Heart left ventricle (tissue), 16 donors: ENCODE measurements around the gene CDH23. TPM values are rescaled to one million over a fixed set of nuclear protein-coding genes. Genes with fewer than 3 reads are reported as not detected.

Source experiments
- ATAC-seq, 4 donors: fragments of 200-7000 bp; cut with Tn5 transposase; one replicate each; pipeline ENCODE4 v1.9.1; 2020 to 2022; ENCODE audit warnings: moderate library complexity in 4 of 4, mild to moderate bottlenecking in 3 of 4, moderate number of reproducible peaks in 1 of 4
- DNase-seq, 5 donors: peaks; one replicate each; pipeline ENCODE4 v3.0.0-alpha.2; 2020
- H3K27ac ChIP-seq, 12 donors: fragments of 200-600 bp; sonication (generic) in 4 of 12; one replicate each; pipeline versions ENCODE4 v1.5.0 to v1.8.0; 2016 to 2022; ENCODE audit warnings: mild to moderate bottlenecking in 2 of 12
- H3K27me3 ChIP-seq, 9 donors: fragments of 200-600 bp; sonication (generic) in 2 of 9; one replicate each; pipeline versions ENCODE4 v1.5.1 to v1.8.0; 2016 to 2022; ENCODE audit warnings: mild to moderate bottlenecking in 3 of 9
- H3K36me3 ChIP-seq, 9 donors: fragments of 200-600 bp; sonication (generic) in 2 of 9; one replicate each; pipeline versions ENCODE4 v1.5.0 to v1.8.0; 2018 to 2022; ENCODE audit warnings: mild to moderate bottlenecking in 2 of 9
- H3K4me1 ChIP-seq, 12 donors: fragments of 200-600 bp; sonication (generic) in 4 of 12; one replicate each; pipeline versions ENCODE4 v1.5.0 to v1.8.0; 2016 to 2022; ENCODE audit warnings: mild to moderate bottlenecking in 3 of 12
- H3K4me3 ChIP-seq, 12 donors: fragments of 200-600 bp; sonication (generic) in 4 of 12; one replicate each; pipeline versions ENCODE4 v1.5.0 to v1.8.0; 2017 to 2022; ENCODE audit warnings: mild to moderate bottlenecking in 9 of 12, moderate library complexity in 4 of 12
- H3K9me3 ChIP-seq, 12 donors: fragments of 200-600 bp; sonication (generic) in 4 of 12; one replicate each; pipeline versions ENCODE4 v1.5.0 to v1.8.0; 2016 to 2022; ENCODE audit warnings: mild to moderate bottlenecking in 1 of 12
- POLR2A ChIP-seq, 2 donors: fragments of 450-650 bp; IDR thresholded peaks; one replicate each; pipeline ENCODE4 v1.6.1; 2017; ENCODE audit warnings: antibody characterized with exemption in 2 of 2, mild to moderate bottlenecking in 2 of 2, moderate library complexity in 2 of 2
- WGBS, 4 donors: extraction: QIAGEN DNeasy Blood & Tissue Kit in 2 of 4; methylation state at CpG; one replicate each; pipeline versions ENCODE4 v1.1.5 to v1.1.7; 2013 to 2018; 5-methylcytosine and 5-hydroxymethylcytosine counted together
- intact Hi-C, 10 donors: fragments of 100-400 bp; cut with DNase I; formaldehyde crosslinking; loops; one replicate each; pipeline versions ENCODE4 v1.11.1 to v1.14.2; 2022
- polyA plus RNA-seq, 2 donors: library from polyadenylated mRNA; stranded (reverse); fragments of 200-250 nt; gene quantifications; one replicate each; pipeline ENCODE4 v1.2.3, GENCODE V29; 2013
- total RNA-seq, 9 donors: library from RNA; depleted of rRNA in 2 of 9; stranded (reverse); fragments of >200 nt in 2 of 9; fragmentation: NEBNext Ultra II Directional in 3 of 9; extraction: Animal tissue kit (Norgen Biotek cat#: 25700) in 3 of 9; gene quantifications; one replicate each; pipeline versions ENCODE4 v1.1.0 to v1.2.4, GENCODE V29; 2016 to 2023
- TF ChIP-seq, protein P1 (sequence below), 12 donors: fragments of 200-600 bp; sonication (generic) in 4 of 12; IDR thresholded peaks; one replicate each; pipeline versions ENCODE4 v1.5.0 to v1.8.0; 2018 to 2022; ENCODE audit warnings: antibody characterized with exemption in 12 of 12, mild to moderate bottlenecking in 5 of 12
- donor health status: ischemic (EF 13 %, LVEDD 7.1; RV severe dilation, severe dysfunction).
- donor health status: healthy with polysubstance abuse.
- donor health status: DM: no; HTN: yes; CAD: no.
- donor health status: DM: no; HTN: no; CAD: no.
- donor health status: ischemic (EF 25% LVEDD 6.9; RV normal size, moderate dysfunction).
- donor health status: ischemic (EF 25% LVEDD 5.7; RV mildly dilated, moderate dysfunction).
- donor health status: healthy.
- donor health status: DM: yes; HTN: yes; CAD: no.
- donor health status: ischemic (EF 35%, LVEDD 5.7; RV mildly dilated, moderate dysfunction).
- donor health status: nonischemic (EF 11% LVEDD 7.7; RV severe dilation, severe dysfunction).
- donor health status: DM: yes; HTN: yes; CAD: no.
- donor health status: PGD.
- donor health status: ischemic (EF 29% LVEDD 5.4; RV normal size, mild dysfunction).
- donor health status: nonischemic (EF 23%, LVEDD 6.1; RV moderate dilation, normal function).

Gene CDH23
- total and polyA plus RNA-seq, 11 donors: 1.2 to 8.6 (median 3.9) TPM

DNA sequence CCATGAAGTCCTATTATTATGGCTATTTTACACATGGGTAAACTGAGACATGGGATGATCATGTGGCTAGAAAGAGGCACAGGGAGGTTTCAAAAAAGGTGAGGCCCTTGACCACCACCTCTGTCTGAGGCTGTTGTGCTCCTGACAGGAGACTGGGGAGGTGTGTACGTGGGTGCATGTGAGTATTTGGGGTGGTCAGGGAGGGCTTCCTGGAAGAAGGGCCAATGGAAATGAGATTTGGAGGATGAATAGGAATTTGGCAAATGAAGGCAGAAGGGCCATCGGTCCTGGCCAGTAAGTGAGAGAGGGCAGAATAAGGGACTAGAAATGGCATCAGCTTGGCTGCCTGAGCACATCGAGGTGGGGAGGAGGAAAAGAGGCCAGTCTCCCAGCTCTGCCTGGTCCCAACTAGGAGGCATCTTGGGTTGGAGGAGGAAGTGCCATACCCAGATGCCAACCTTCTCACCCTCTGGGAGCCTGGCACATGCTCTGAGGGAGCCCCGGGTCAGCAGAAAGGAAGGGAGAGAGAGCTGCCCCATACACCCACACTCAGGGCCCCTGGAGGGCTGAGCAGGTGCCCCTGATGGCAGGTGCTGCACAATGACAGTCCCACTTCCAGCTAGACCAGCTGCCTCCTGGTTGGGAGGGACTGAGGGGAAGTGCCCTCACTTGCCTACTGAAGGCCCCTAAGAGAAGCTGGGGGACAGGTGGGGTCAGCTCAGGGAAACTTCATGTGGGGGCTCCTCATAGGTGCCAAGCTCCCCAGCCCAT, 47.7 kb downstream of the CDH23 start:
- no peak overlapping the region for H3K4me3 ChIP-seq
- no peaks in the 10 kb centered on the region for H3K27me3 ChIP-seq
- no peak overlapping the region for H3K27ac ChIP-seq
- WGBS, 4 donors: 88 to 95% (median 91%) methylated on average over 3 to 4 of the region's 4 CpGs
- TF ChIP-seq, protein P1, sequence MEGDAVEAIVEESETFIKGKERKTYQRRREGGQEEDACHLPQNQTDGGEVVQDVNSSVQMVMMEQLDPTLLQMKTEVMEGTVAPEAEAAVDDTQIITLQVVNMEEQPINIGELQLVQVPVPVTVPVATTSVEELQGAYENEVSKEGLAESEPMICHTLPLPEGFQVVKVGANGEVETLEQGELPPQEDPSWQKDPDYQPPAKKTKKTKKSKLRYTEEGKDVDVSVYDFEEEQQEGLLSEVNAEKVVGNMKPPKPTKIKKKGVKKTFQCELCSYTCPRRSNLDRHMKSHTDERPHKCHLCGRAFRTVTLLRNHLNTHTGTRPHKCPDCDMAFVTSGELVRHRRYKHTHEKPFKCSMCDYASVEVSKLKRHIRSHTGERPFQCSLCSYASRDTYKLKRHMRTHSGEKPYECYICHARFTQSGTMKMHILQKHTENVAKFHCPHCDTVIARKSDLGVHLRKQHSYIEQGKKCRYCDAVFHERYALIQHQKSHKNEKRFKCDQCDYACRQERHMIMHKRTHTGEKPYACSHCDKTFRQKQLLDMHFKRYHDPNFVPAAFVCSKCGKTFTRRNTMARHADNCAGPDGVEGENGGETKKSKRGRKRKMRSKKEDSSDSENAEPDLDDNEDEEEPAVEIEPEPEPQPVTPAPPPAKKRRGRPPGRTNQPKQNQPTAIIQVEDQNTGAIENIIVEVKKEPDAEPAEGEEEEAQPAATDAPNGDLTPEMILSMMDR (IDR thresholded peaks at IDR 0.05): no peak
- TF ChIP-seq POLR2A (IDR thresholded peaks at IDR 0.05): no peak
- no peak for DNase-seq
- peaks cover 0 to 7% (median 0%) of the 10 kb centered on the region in 12 donors for H3K4me1 ChIP-seq
- H3K9me3 ChIP-seq: no peaks in the 10 kb centered on the region
- intact Hi-C loops: no loop called here
- no peak for ATAC-seq
- H3K36me3 ChIP-seq: no peaks in the 10 kb centered on the region

DNA sequence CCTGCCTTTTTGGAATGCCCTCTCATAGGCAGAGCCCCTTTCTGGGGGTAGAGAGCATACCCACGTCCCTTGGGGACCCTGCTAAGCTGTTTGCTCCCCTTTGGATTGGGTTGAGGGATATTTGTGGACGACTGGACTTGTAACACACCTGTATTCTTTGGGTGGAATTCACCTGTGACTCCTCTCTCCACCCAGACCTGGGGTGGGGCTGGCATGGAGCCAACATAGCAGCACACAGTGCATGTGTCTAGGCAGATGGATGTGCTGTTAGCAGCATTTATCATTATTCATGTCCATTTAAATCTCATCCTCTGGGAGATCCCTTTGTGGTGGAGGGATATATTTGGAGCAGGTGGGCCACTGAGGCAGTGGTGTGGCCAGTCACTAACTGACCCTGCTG, 51.0 kb downstream of the CDH23 start:
- Histone ChIP-seq H3K27ac (no peak overlapping the region), H3K9me3 (no peaks in the 10 kb centered on the region), H3K36me3 (no peaks in the 10 kb centered on the region), H3K4me1 (peaks cover 0 to 6% (median 0%) of the 10 kb centered on the region in 12 donors), H3K4me3 (no peak overlapping the region), H3K27me3 (no peaks in the 10 kb centered on the region)
- WGBS, 4 donors: 72 to 84% (median 81%) methylated on average over 2 of the region's 2 CpGs
- no peak for DNase-seq
- no peak for ATAC-seq
- TF ChIP-seq POLR2A (IDR thresholded peaks at IDR 0.05): no peak
- TF ChIP-seq, protein P1 (IDR thresholded peaks at IDR 0.05): no peak
- intact Hi-C loops: no loop called here

DNA sequence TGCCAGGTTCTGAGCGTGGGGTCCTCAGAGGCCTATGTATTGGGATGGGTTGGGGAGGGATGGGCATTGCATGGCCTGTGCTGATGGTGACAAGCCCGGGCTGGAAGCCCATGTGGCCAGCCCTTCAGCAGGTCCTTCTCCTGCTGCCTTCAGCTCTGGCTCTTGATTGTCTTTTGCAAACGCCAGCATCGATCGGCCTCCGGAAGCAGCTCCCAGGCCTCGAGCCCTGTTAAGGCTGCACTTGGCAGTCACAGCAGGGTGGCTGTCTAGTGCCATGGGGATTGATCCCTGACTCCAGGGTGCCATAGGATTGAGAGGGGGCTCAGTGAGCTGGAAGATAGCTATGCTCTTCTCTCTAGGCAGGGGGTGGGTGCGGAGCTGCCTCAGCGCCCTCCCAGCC, 51.4 kb downstream of the CDH23 start:
- Histone ChIP-seq H3K27ac (no peak overlapping the region), H3K4me3 (no peak overlapping the region), H3K36me3 (no peaks in the 10 kb centered on the region), H3K27me3 (no peaks in the 10 kb centered on the region), H3K9me3 (no peaks in the 10 kb centered on the region), H3K4me1 (peaks cover 0 to 6% (median 0%) of the 10 kb centered on the region in 12 donors)
- 84 to 93% (median 91%) methylated on average over 8 to 9 of the region's 9 CpGs for WGBS, 4 donors
- no peak for ATAC-seq
- intact Hi-C loops: no loop called here
- no peak for DNase-seq
- TF ChIP-seq, protein P1 (IDR thresholded peaks at IDR 0.05): no peak
- no peak for TF ChIP-seq POLR2A (IDR thresholded peaks at IDR 0.05)

DNA sequence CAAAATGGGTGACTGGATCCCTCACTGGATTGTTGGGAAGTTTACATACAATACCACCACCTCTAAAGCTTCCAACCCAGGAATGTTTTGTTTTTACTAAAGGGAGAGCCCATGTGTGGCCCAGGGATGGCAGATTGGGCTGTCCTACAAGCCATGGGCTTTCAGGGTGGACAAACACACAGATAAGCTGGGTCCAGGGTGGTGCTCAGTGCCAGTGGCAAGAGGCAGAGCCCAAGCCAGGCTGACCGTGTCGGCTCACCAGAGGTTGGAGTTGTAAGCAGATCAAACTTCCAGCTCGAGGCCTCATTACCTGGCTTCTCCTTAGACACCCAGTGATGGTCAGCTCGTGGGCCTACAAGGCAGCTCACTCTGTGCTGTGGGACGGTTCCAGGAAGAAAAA, 52.3 kb downstream of the CDH23 start:
- intact Hi-C loops: no loop called here
- ATAC-seq (no peak), DNase-seq (no peak)
- H3K27me3 ChIP-seq: no peaks in the 10 kb centered on the region
- peaks cover 0 to 6% (median 0%) of the 10 kb centered on the region in 12 donors for H3K4me1 ChIP-seq
- no peaks in the 10 kb centered on the region for H3K36me3 ChIP-seq
- no peak overlapping the region for H3K4me3 ChIP-seq
- H3K9me3 ChIP-seq: no peaks in the 10 kb centered on the region
- WGBS, 4 donors: 88 to 93% (median 92%) methylated on average over 5 of the region's 5 CpGs
- no peak for TF ChIP-seq POLR2A (IDR thresholded peaks at IDR 0.05)
- TF ChIP-seq, protein P1 (IDR thresholded peaks at IDR 0.05): no peak
- no peak overlapping the region for H3K27ac ChIP-seq
